H9 (cell line): Measurements from ENCODE around the gene GCAT. TPM values are rescaled to one million over a fixed set of nuclear protein-coding genes. Genes with fewer than 3 reads are reported as not detected.

Experiments
- DNase-seq: peaks from one replicate; pipeline ENCODE4 v3.0.0-alpha.2; 2017
- H2AFZ ChIP-seq: one replicate; pipeline ENCODE4 v1.6.1; 2013; ENCODE audit warnings: mild to moderate bottlenecking, low read length, control low read depth, moderate library complexity
- H2AK5ac ChIP-seq: 2 replicates; pipeline ENCODE4 v1.6.1; 2013; ENCODE audit warnings: low read length, control low read depth, mixed read lengths; ENCODE audit not compliant: insufficient read length
- H2BK120ac ChIP-seq: one replicate; pipeline ENCODE4 v1.6.1; 2013; ENCODE audit warnings: low read depth, mild to moderate bottlenecking, low read length, control low read depth, inconsistent platforms; ENCODE audit not compliant: poor library complexity, severe bottlenecking
- H2BK12ac ChIP-seq: 2 replicates; pipeline ENCODE4 v1.6.1; 2013; ENCODE audit warnings: low read length, control low read depth, mixed read lengths, low read depth; ENCODE audit not compliant: insufficient read length
- H2BK15ac ChIP-seq: 2 replicates; pipeline ENCODE4 v1.6.1; 2013; ENCODE audit warnings: low read depth, low read length, control low read depth
- H2BK20ac ChIP-seq: one replicate; pipeline ENCODE4 v1.6.1; 2013; ENCODE audit warnings: low read depth, mild to moderate bottlenecking, low read length, control low read depth, inconsistent platforms; ENCODE audit not compliant: poor library complexity, severe bottlenecking
- H2BK5ac ChIP-seq: 2 replicates; pipeline ENCODE4 v1.6.1; 2013; ENCODE audit warnings: low read length, control low read depth, mixed read lengths; ENCODE audit not compliant: insufficient read length
- H3K14ac ChIP-seq: 2 replicates; pipeline ENCODE4 v1.6.1; 2013; ENCODE audit warnings: low read length, control low read depth; ENCODE audit not compliant: insufficient read depth
- H3K18ac ChIP-seq: 2 replicates; pipeline ENCODE4 v1.6.1; 2013; ENCODE audit warnings: low read depth, mild to moderate bottlenecking, mixed read lengths, low read length, control low read depth; ENCODE audit not compliant: insufficient read length
- H3K23ac ChIP-seq: 2 replicates; pipeline ENCODE4 v1.6.1; 2013; ENCODE audit warnings: low read length, control low read depth, mixed read lengths, low read depth; ENCODE audit not compliant: insufficient read length
- H3K23me2 ChIP-seq: 2 replicates; pipeline ENCODE4 v1.6.1; 2013; ENCODE audit warnings: low read depth, mild to moderate bottlenecking, mixed read lengths, low read length, control low read depth; ENCODE audit not compliant: insufficient read length, poor library complexity, severe bottlenecking
- H3K27ac ChIP-seq: 2 replicates; pipeline ENCODE4 v1.5.1; 2013; ENCODE audit warnings: low read length, control low read depth, mixed read lengths, low read depth; ENCODE audit not compliant: insufficient read length
- H3K27me3 ChIP-seq: 2 replicates; pipeline ENCODE4 v1.6.1; 2013; ENCODE audit warnings: low read length, control low read depth, inconsistent platforms; ENCODE audit not compliant: insufficient read depth
- H3K4ac ChIP-seq: 2 replicates; pipeline ENCODE4 v1.6.1; 2013; ENCODE audit warnings: low read depth, mild to moderate bottlenecking, control low read depth, inconsistent platforms, low read length, moderate library complexity
- H3K4me1 ChIP-seq: 2 replicates; pipeline ENCODE4 v1.6.1; 2013; ENCODE audit warnings: low read length, control low read depth, inconsistent platforms; ENCODE audit not compliant: insufficient read depth
- H3K4me2 ChIP-seq: 2 replicates; pipeline ENCODE4 v1.6.1; 2013; ENCODE audit warnings: low read length, control low read depth, mixed read lengths; ENCODE audit not compliant: insufficient read length, insufficient read depth
- H3K56ac ChIP-seq: 2 replicates; pipeline ENCODE4 v1.6.1; 2013; ENCODE audit warnings: low read depth, mild to moderate bottlenecking, mixed read lengths, low read length, control low read depth; ENCODE audit not compliant: insufficient read length
- H3K79me1 ChIP-seq: 2 replicates; pipeline ENCODE4 v1.6.1; 2013; ENCODE audit warnings: low read depth, mild to moderate bottlenecking, moderate library complexity, low read length, control low read depth, inconsistent platforms; ENCODE audit not compliant: insufficient read depth, poor library complexity, severe bottlenecking
- H3K79me2 ChIP-seq: 2 replicates; pipeline ENCODE4 v1.6.1; 2013; ENCODE audit warnings: low read length, control low read depth, inconsistent platforms; ENCODE audit not compliant: insufficient read depth
- H3K9ac ChIP-seq: 2 replicates; pipeline ENCODE4 v1.6.1; 2013; ENCODE audit warnings: low read length, control low read depth, mixed read lengths; ENCODE audit not compliant: insufficient read length; ENCODE audit errors: extremely low read depth
- H3K9me3 ChIP-seq: one replicate; pipeline ENCODE4 v1.6.1; 2013; ENCODE audit warnings: low read depth, low read length, inconsistent platforms; ENCODE audit not compliant: control insufficient read depth
- H3T11ph ChIP-seq: one replicate; pipeline ENCODE4 v1.6.1; 2013; ENCODE audit warnings: mild to moderate bottlenecking, low read length, control low read depth, inconsistent platforms
- H4K20me1 ChIP-seq: one replicate; pipeline ENCODE4 v1.6.1; 2013; ENCODE audit not compliant: control insufficient read depth, insufficient read length, insufficient read depth
- H4K5ac ChIP-seq: 2 replicates; pipeline ENCODE4 v1.6.1; 2013; ENCODE audit warnings: low read depth, mild to moderate bottlenecking, mixed read lengths, low read length, control low read depth; ENCODE audit not compliant: insufficient read length
- H4K8ac ChIP-seq: replicated peaks from 2 replicates; pipeline ENCODE4 v1.6.1; 2013; ENCODE audit warnings: low read length, control low read depth, mixed read lengths, low read depth; ENCODE audit not compliant: insufficient read length
- H4K91ac ChIP-seq: 2 replicates; pipeline ENCODE4 v1.6.1; 2013; ENCODE audit warnings: low read depth, mild to moderate bottlenecking, moderate library complexity, mixed read lengths, low read length, control low read depth; ENCODE audit not compliant: insufficient read length
- H3K27ac Mint-ChIP-seq, 3 experiments: 2 replicates in 2 of 3; 3 replicates in 1 of 3; pipeline ENCODE4 v1.8.0; 2020 to 2021; ENCODE audit warnings: mixed read lengths in 3 of 3, mild to moderate bottlenecking in 1 of 3, moderate library complexity in 1 of 3
- H3K27me3 Mint-ChIP-seq: 2 replicates; pipeline ENCODE4 v1.8.0; 2021; ENCODE audit warnings: low read depth, mild to moderate bottlenecking, moderate library complexity, mixed read lengths
- H3K36me3 Mint-ChIP-seq, 3 experiments: 2 replicates in 2 of 3; 3 replicates in 1 of 3; pipeline ENCODE4 v1.8.0; 2020 to 2021; ENCODE audit warnings: low read depth in 3 of 3, mixed read lengths in 3 of 3; ENCODE audit not compliant: insufficient read depth in 1 of 3
- H3K4me1 Mint-ChIP-seq, 2 experiments: 2 replicates each; pipeline ENCODE4 v1.8.0; 2020; ENCODE audit warnings: mixed read lengths in 2 of 2
- H3K4me3 Mint-ChIP-seq, 2 experiments: 2 replicates in 1 of 2; 3 replicates in 1 of 2; pipeline ENCODE4 v1.8.0; 2020 to 2021; ENCODE audit warnings: mild to moderate bottlenecking in 2 of 2, mixed read lengths in 2 of 2, moderate library complexity in 1 of 2
- H3K9me3 Mint-ChIP-seq, 2 experiments: 2 replicates in 1 of 2; 3 replicates in 1 of 2; pipeline ENCODE4 v1.8.0; 2020; ENCODE audit warnings: mild to moderate bottlenecking in 2 of 2, mixed read lengths in 2 of 2, moderate library complexity in 1 of 2
- CTCF ChIP-seq: fragments of 200-600 bp; sonication (generic); conservative IDR thresholded peaks from 3 replicates; pipeline ENCODE4 v1.8.0; 2021; ENCODE audit warnings: antibody characterized with exemption, mild to moderate bottlenecking
- WGBS: extraction: QIAGEN DNeasy Blood & Tissue Kit; methylation state at CpG from one replicate; pipeline ENCODE4 v1.1.7; 2013; ENCODE audit warnings: missing lambda C conversion rate, low lambda C conversion rate, mixed read lengths; ENCODE audit not compliant: insufficient read length; ENCODE audit errors: extremely low coverage; 5-methylcytosine and 5-hydroxymethylcytosine counted together
- total RNA-seq: library from RNA; stranded (reverse); gene quantifications from 2 replicates; pipeline ENCODE4 v1.2.1, GENCODE V29; 2021

Gene GCAT
- total RNA-seq, 1 experiment from 2014 or later: 26.9 TPM

- no peak overlapping the region for H3K4me3 Mint-ChIP-seq
- H3K36me3 Mint-ChIP-seq: peaks cover 7 to 21% (median 15%) of the 10 kb centered on the region in 3 experiments; a peak in 6 of 7 replicates
- Histone ChIP-seq H2BK120ac (no peak overlapping the region), H3K18ac (no peak overlapping the region), H3K23me2 (peaks cover 11% of the 10 kb centered on the region), H3K4ac (no peak overlapping the region), H3K9me3 (no peaks in the 10 kb centered on the region), H2BK15ac (no peak overlapping the region), H3K4me1 (no peaks in the 10 kb centered on the region), H3K14ac (no peak overlapping the region), H4K5ac (no peak overlapping the region), H2BK12ac (no peak overlapping the region), H3T11ph (no peak overlapping the region), H3K79me2 (no peaks in the 10 kb centered on the region), H3K27ac (no peak overlapping the region), H3K4me2 (no peak overlapping the region), H3K79me1 (no peaks in the 10 kb centered on the region), H4K20me1 (no peaks in the 10 kb centered on the region), H3K9ac (no peak overlapping the region), H2AFZ (no peak overlapping the region), H2BK20ac (no peak overlapping the region), H2BK5ac (no peak overlapping the region), H4K91ac (no peak overlapping the region), H3K56ac (no peak overlapping the region), H3K23ac (no peak overlapping the region), H4K8ac (no peak overlapping the region), H2AK5ac (no peak overlapping the region), H3K27me3 (no peaks in the 10 kb centered on the region; the same call in 1 of the 2 replicates)
- no peaks in the 10 kb centered on the region; a peak in 1 of 5 replicates for H3K9me3 Mint-ChIP-seq
- WGBS: no CpG with 5 or more reads among the region's 23 CpGs
- H3K27ac Mint-ChIP-seq: no peak overlapping the region
- DNase-seq: no peak
- peaks cover 29% of the 10 kb centered on the region for H3K27me3 Mint-ChIP-seq
- TF ChIP-seq CTCF: no peak
- peaks cover 9 to 10% of the 10 kb centered on the region in 2 experiments for H3K4me1 Mint-ChIP-seq
These were observed 8.9 kb downstream of the GCAT start for GRCh38 chr22:37816543-37817180.
